Sigmoid colon (tissue), 4 donors: Measurements from ENCODE around the gene PPARA.

Experiments
- CTCF ChIP-seq, 4 experiments: fragments of 450-650 bp in 3 of 4; fragments of 200-600 bp in 1 of 4; IDR thresholded peaks; one replicate each; pipeline ENCODE4 v1.5.1; 2016 to 2019; ENCODE audit warnings: antibody characterized with exemption in 4 of 4, mild to moderate bottlenecking in 3 of 4, moderate library complexity in 2 of 4
- EP300 ChIP-seq, 4 donors: sonication (generic); formaldehyde crosslinking; IDR thresholded peaks; one replicate each; pipeline ENCODE4 v1.6.1; 2017; ENCODE audit warnings: antibody characterized with exemption in 4 of 4
- POLR2A ChIP-seq, 2 donors: fragments of 450-650 bp; IDR thresholded peaks; one replicate each; pipeline ENCODE4 v1.6.1; 2016; ENCODE audit warnings: antibody characterized with exemption in 2 of 2, mild to moderate bottlenecking in 2 of 2, moderate library complexity in 2 of 2
- POLR2AphosphoS5 ChIP-seq, 4 donors: sonication (generic); formaldehyde crosslinking; IDR thresholded peaks; one replicate each; pipeline ENCODE4 v1.6.1; 2017; ENCODE audit warnings: antibody characterized with exemption in 4 of 4

- TF ChIP-seq CTCF (IDR thresholded peaks at IDR 0.05) (no peak), POLR2AphosphoS5 (IDR thresholded peaks at IDR 0.05) (no peak), POLR2A (IDR thresholded peaks at IDR 0.05) (no peak), EP300 (IDR thresholded peaks at IDR 0.05) (no peak)
These were observed 89.1 kb downstream of the PPARA start for GRCh38 chr22:46239261-46240048.
